Mesendoderm (in vitro differentiated cells): ENCODE results near the gene PLCG2.

ENCODE experiments used
- DNase-seq: peaks from one replicate; pipeline ENCODE4 v3.0.0; 2013
- H2AK5ac ChIP-seq: 2 replicates; pipeline ENCODE4 v1.6.1; 2013; ENCODE audit warnings: low read length, inconsistent platforms
- H2BK120ac ChIP-seq: 2 replicates; pipeline ENCODE4 v1.6.1; 2013; ENCODE audit warnings: low read depth, mild to moderate bottlenecking, low read length, moderate library complexity, mixed read lengths
- H2BK15ac ChIP-seq: replicated peaks from 2 replicates; pipeline ENCODE4 v1.6.1; 2013; ENCODE audit warnings: low read depth, mild to moderate bottlenecking, moderate library complexity
- H2BK5ac ChIP-seq: 2 replicates; pipeline ENCODE4 v1.6.1; 2013; ENCODE audit warnings: low read length, inconsistent platforms
- H3K18ac ChIP-seq: 2 replicates; pipeline ENCODE4 v1.6.1; 2013; ENCODE audit warnings: mild to moderate bottlenecking, low read length, mixed read lengths
- H3K23ac ChIP-seq: one replicate; pipeline ENCODE4 v1.6.1; 2013; ENCODE audit warnings: low read length
- H3K27ac ChIP-seq: 2 replicates; pipeline ENCODE4 v1.5.1; 2013; ENCODE audit warnings: low read depth, mild to moderate bottlenecking, inconsistent platforms, low read length, moderate library complexity
- H3K27me3 ChIP-seq: 2 replicates; pipeline ENCODE4 v1.6.1; 2013; ENCODE audit warnings: low read length, control low read depth, mild to moderate bottlenecking, inconsistent platforms; ENCODE audit not compliant: insufficient read depth, poor library complexity
- H3K36me3 ChIP-seq: 2 replicates; pipeline ENCODE4 v1.6.1; 2013; ENCODE audit warnings: low read length, inconsistent platforms; ENCODE audit not compliant: control insufficient read depth, insufficient read depth
- H3K4ac ChIP-seq: one replicate; pipeline ENCODE4 v1.6.1; 2013; ENCODE audit warnings: low read depth, mild to moderate bottlenecking, low read length, moderate library complexity
- H3K4me1 ChIP-seq: 2 replicates; pipeline ENCODE4 v1.6.1; 2013; ENCODE audit warnings: low read depth, low read length, inconsistent platforms; ENCODE audit not compliant: control insufficient read depth
- H3K4me2 ChIP-seq: 2 replicates; pipeline ENCODE4 v1.6.1; 2013; ENCODE audit warnings: low read length
- H3K4me3 ChIP-seq: 2 replicates; pipeline ENCODE4 v1.5.1; 2013; ENCODE audit warnings: mild to moderate bottlenecking, low read length
- H3K56ac ChIP-seq: one replicate; pipeline ENCODE4 v1.6.1; 2013; ENCODE audit warnings: low read length
- H3K79me1 ChIP-seq: 2 replicates; pipeline ENCODE4 v1.6.1; 2013; ENCODE audit warnings: low read length, inconsistent platforms
- H3K79me2 ChIP-seq: 2 replicates; pipeline ENCODE4 v1.6.1; 2013; ENCODE audit warnings: mild to moderate bottlenecking, low read length; ENCODE audit not compliant: control insufficient read depth, insufficient read depth
- H3K9ac ChIP-seq: 2 replicates; pipeline ENCODE4 v1.6.1; 2013; ENCODE audit warnings: low read length, inconsistent platforms
- H4K5ac ChIP-seq: one replicate; pipeline ENCODE4 v1.6.1; 2013; ENCODE audit warnings: low read length
- H4K8ac ChIP-seq: one replicate; pipeline ENCODE4 v1.6.1; 2013; ENCODE audit warnings: low read depth, mild to moderate bottlenecking, control low read depth, low read length, moderate library complexity
- WGBS: extraction: QIAGEN DNeasy Blood & Tissue Kit; methylation state at CpG from one replicate; pipeline ENCODE4 v1.1.7; 2013; ENCODE audit warnings: low lambda C conversion rate, missing lambda C conversion rate; ENCODE audit not compliant: insufficient coverage; ENCODE audit errors: extremely low coverage; 5-methylcytosine and 5-hydroxymethylcytosine counted together

PLCG2 gene

GRCh38 chr16:81816351-81816750 lies 37.3 kb downstream of the PLCG2 start:
- Histone ChIP-seq H2BK15ac (no peak overlapping the region), H2BK5ac (no peak overlapping the region), H3K56ac (no peak overlapping the region), H3K4me1 (peaks cover 2% of the 10 kb centered on the region), H3K79me2 (no peaks in the 10 kb centered on the region), H3K4me3 (no peak overlapping the region), H3K4ac (no peak overlapping the region), H3K23ac (no peak overlapping the region), H3K18ac (no peak overlapping the region), H4K5ac (no peak overlapping the region), H3K9ac (no peak overlapping the region), H2BK120ac (no peak overlapping the region), H4K8ac (no peak overlapping the region), H3K27ac (no peak overlapping the region), H3K27me3 (no peaks in the 10 kb centered on the region), H3K79me1 (no peaks in the 10 kb centered on the region), H2AK5ac (no peak overlapping the region), H3K4me2 (no peak overlapping the region), H3K36me3 (no peaks in the 10 kb centered on the region)
- no CpG with 5 or more reads among the region's 2 CpGs for WGBS
- DNase-seq: no peak

GRCh38 chr16:81816793-81817210 lies 37.7 kb downstream of the PLCG2 start:
- Histone ChIP-seq H3K4ac (no peak overlapping the region), H2BK15ac (no peak overlapping the region), H3K23ac (no peak overlapping the region), H2BK120ac (no peak overlapping the region), H2AK5ac (no peak overlapping the region), H3K4me2 (no peak overlapping the region), H4K8ac (no peak overlapping the region), H3K9ac (no peak overlapping the region), H3K56ac (no peak overlapping the region), H3K27me3 (no peaks in the 10 kb centered on the region), H3K4me1 (peaks cover 2% of the 10 kb centered on the region), H3K27ac (no peak overlapping the region), H4K5ac (no peak overlapping the region), H3K18ac (no peak overlapping the region), H3K36me3 (no peaks in the 10 kb centered on the region), H3K79me1 (no peaks in the 10 kb centered on the region), H3K4me3 (no peak overlapping the region), H3K79me2 (no peaks in the 10 kb centered on the region), H2BK5ac (no peak overlapping the region)
- DNase-seq: no peak
- WGBS: no CpG with 5 or more reads among the region's 8 CpGs

DNA sequence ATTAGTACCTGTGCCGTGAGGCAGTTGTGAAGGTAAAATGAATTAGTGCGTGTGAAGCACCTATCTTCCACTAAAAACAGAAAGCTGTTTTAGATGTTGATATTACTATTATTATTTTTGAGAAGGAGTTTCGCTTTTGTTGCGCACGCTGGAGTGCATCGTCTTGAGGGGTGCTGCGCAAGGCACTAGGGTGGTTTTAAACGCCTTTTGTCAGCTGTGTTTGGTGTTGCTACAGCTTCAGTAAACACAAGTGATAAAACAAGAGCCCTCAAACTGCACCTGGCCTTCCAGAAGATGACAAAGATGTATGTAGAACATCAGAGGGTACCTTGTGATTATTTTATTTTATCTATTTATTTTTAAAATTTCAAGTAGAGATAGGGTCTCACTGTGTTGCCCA lies 38.2 kb downstream of the PLCG2 start:
- H2BK15ac ChIP-seq: no peak overlapping the region
- no peak overlapping the region for H4K5ac ChIP-seq
- H3K27me3 ChIP-seq: no peaks in the 10 kb centered on the region
- no peak overlapping the region for H3K18ac ChIP-seq
- H3K27ac ChIP-seq: no peak overlapping the region
- no CpG with 5 or more reads among the region's 8 CpGs for WGBS
- no peak overlapping the region for H2BK120ac ChIP-seq
- no peak overlapping the region for H3K23ac ChIP-seq
- H3K9ac ChIP-seq: no peak overlapping the region
- H3K4ac ChIP-seq: no peak overlapping the region
- H3K56ac ChIP-seq: no peak overlapping the region
- no peak overlapping the region for H3K4me2 ChIP-seq
- H3K36me3 ChIP-seq: no peaks in the 10 kb centered on the region
- no peak overlapping the region for H2BK5ac ChIP-seq
- H3K4me3 ChIP-seq: no peak overlapping the region
- no peaks in the 10 kb centered on the region for H3K79me2 ChIP-seq
- H3K79me1 ChIP-seq: no peaks in the 10 kb centered on the region
- DNase-seq: no peak
- H2AK5ac ChIP-seq: no peak overlapping the region
- peaks cover 2% of the 10 kb centered on the region for H3K4me1 ChIP-seq
- no peak overlapping the region for H4K8ac ChIP-seq

GRCh38 chr16:81817789-81818567 lies 38.9 kb downstream of the PLCG2 start:
- Histone ChIP-seq H3K27ac (no peak overlapping the region), H3K27me3 (no peaks in the 10 kb centered on the region), H3K4me3 (no peak overlapping the region), H4K5ac (no peak overlapping the region), H3K23ac (no peak overlapping the region), H3K18ac (no peak overlapping the region), H3K36me3 (no peaks in the 10 kb centered on the region), H2BK120ac (no peak overlapping the region), H3K4me2 (no peak overlapping the region), H3K4ac (no peak overlapping the region), H3K9ac (no peak overlapping the region), H4K8ac (no peak overlapping the region), H3K56ac (no peak overlapping the region), H3K79me1 (no peaks in the 10 kb centered on the region), H3K79me2 (no peaks in the 10 kb centered on the region), H2BK5ac (no peak overlapping the region), H2AK5ac (no peak overlapping the region), H2BK15ac (no peak overlapping the region), H3K4me1 (peaks cover 2% of the 10 kb centered on the region)
- no peak for DNase-seq
- no CpG with 5 or more reads among the region's 12 CpGs for WGBS

DNA sequence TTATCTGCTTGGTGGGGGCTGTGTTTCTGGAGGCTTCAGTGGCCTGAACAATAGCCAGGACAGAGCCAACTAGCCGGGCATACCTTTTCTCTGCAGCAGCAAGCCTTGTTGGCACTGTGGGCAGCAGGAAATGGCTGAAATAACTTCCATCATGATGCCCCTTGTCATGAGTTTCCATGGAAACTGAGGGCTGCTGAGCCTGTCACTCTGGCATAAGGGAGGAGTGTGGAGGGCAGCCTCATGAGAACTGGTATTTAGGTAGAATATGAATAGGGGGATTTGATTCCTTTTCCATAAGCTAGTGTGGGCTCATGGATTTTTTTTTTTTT lies 39.4 kb downstream of the PLCG2 start:
- DNase-seq: no peak
- no peak overlapping the region for H2AK5ac ChIP-seq
- WGBS: no CpG with 5 or more reads among the region's 1 CpG
- no peak overlapping the region for H2BK15ac ChIP-seq
- H2BK120ac ChIP-seq: no peak overlapping the region
- no peaks in the 10 kb centered on the region for H3K36me3 ChIP-seq
- peaks cover 2% of the 10 kb centered on the region for H3K4me1 ChIP-seq
- no peak overlapping the region for H3K27ac ChIP-seq
- H3K27me3 ChIP-seq: no peaks in the 10 kb centered on the region
- H3K18ac ChIP-seq: no peak overlapping the region
- H2BK5ac ChIP-seq: no peak overlapping the region
- H3K4me2 ChIP-seq: no peak overlapping the region
- no peak overlapping the region for H3K4ac ChIP-seq
- no peak overlapping the region for H4K5ac ChIP-seq
- no peak overlapping the region for H3K9ac ChIP-seq
- H3K23ac ChIP-seq: no peak overlapping the region
- H3K79me2 ChIP-seq: no peaks in the 10 kb centered on the region
- H3K4me3 ChIP-seq: no peak overlapping the region
- H3K79me1 ChIP-seq: no peaks in the 10 kb centered on the region
- H4K8ac ChIP-seq: no peak overlapping the region
- H3K56ac ChIP-seq: no peak overlapping the region

DNA sequence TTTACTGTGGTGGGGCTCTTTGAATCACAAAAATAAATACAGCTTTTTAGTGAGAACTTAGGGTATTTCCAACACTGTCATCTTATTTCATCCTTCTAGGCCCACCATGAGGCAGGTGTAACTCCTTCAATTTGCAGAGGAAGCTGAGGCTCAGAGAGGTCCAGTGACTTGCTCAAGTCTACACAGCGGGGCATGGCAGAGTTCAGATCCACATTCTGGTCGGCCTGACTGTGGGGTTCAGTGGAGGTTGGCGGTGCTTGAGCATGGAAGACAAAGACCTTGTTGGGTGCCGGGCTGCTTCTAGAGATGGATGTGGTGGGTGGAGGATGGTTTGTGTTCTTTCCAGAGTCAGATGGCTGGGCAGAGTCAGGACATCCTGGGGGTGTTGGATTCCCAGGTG lies 39.8 kb downstream of the PLCG2 start:
- Histone ChIP-seq H3K4me2 (no peak overlapping the region), H3K79me2 (no peaks in the 10 kb centered on the region), H3K56ac (no peak overlapping the region), H3K23ac (no peak overlapping the region), H2BK120ac (no peak overlapping the region), H2BK5ac (no peak overlapping the region), H4K5ac (no peak overlapping the region), H4K8ac (no peak overlapping the region), H3K27ac (no peak overlapping the region), H3K79me1 (no peaks in the 10 kb centered on the region), H3K27me3 (no peaks in the 10 kb centered on the region), H3K4me3 (no peak overlapping the region), H2BK15ac (no peak overlapping the region), H3K4ac (no peak overlapping the region), H3K18ac (no peak overlapping the region), H3K9ac (no peak overlapping the region), H2AK5ac (no peak overlapping the region), H3K36me3 (no peaks in the 10 kb centered on the region), H3K4me1 (peaks cover 2% of the 10 kb centered on the region)
- DNase-seq: no peak
- no CpG with 5 or more reads among the region's 4 CpGs for WGBS
